Glutamatergic neuron (in vitro differentiated cells): ENCODE results near the gene SHFL. TPM values are rescaled to one million over a fixed set of nuclear protein-coding genes. Genes with fewer than 3 reads are reported as not detected.

Experiments used
- DNase-seq: peaks from one replicate; pipeline ENCODE4 v3.0.0; 2022
- H3K27ac Mint-ChIP-seq: one replicate; pipeline ENCODE4 v1.8.0; 2020; ENCODE audit warnings: mild to moderate bottlenecking, mixed read lengths, inconsistent platforms; ENCODE audit not compliant: unreplicated experiment
- H3K27me3 Mint-ChIP-seq: one replicate; pipeline ENCODE4 v1.8.0; 2020; ENCODE audit warnings: mild to moderate bottlenecking, moderate library complexity, mixed read lengths, inconsistent platforms; ENCODE audit not compliant: unreplicated experiment
- H3K36me3 Mint-ChIP-seq: one replicate; pipeline ENCODE4 v1.8.0; 2020; ENCODE audit warnings: mild to moderate bottlenecking, mixed read lengths, inconsistent platforms; ENCODE audit not compliant: unreplicated experiment
- H3K4me1 Mint-ChIP-seq: one replicate; pipeline ENCODE4 v1.8.0; 2020; ENCODE audit warnings: mild to moderate bottlenecking, low read depth, mixed read lengths, inconsistent platforms; ENCODE audit not compliant: unreplicated experiment
- H3K4me3 Mint-ChIP-seq: one replicate; pipeline ENCODE4 v1.8.0; 2020; ENCODE audit warnings: mild to moderate bottlenecking, mixed read lengths, inconsistent platforms; ENCODE audit not compliant: unreplicated experiment
- H3K9me3 Mint-ChIP-seq: one replicate; pipeline ENCODE4 v1.8.0; 2020; ENCODE audit warnings: mild to moderate bottlenecking, moderate library complexity, mixed read lengths, inconsistent platforms; ENCODE audit not compliant: unreplicated experiment
- total RNA-seq: library from RNA; stranded (reverse); fragmentation: NEBNext Ultra II Directional; extraction: Animal tissue kit (Norgen Biotek cat#: 25700); gene quantifications from one replicate; pipeline ENCODE4 v1.2.1, GENCODE V29; 2021; ENCODE audit not compliant: unreplicated experiment
- TF ChIP-seq, protein P1 (sequence below): fragments of 200-600 bp; sonication (generic); IDR thresholded peaks from one replicate; pipeline ENCODE4 v1.5.0; 2021; ENCODE audit not compliant: partially characterized antibody, unreplicated experiment

The SHFL gene
- total RNA-seq, 1 donor from 2014 or later, result 0.20 TPM

DNA sequence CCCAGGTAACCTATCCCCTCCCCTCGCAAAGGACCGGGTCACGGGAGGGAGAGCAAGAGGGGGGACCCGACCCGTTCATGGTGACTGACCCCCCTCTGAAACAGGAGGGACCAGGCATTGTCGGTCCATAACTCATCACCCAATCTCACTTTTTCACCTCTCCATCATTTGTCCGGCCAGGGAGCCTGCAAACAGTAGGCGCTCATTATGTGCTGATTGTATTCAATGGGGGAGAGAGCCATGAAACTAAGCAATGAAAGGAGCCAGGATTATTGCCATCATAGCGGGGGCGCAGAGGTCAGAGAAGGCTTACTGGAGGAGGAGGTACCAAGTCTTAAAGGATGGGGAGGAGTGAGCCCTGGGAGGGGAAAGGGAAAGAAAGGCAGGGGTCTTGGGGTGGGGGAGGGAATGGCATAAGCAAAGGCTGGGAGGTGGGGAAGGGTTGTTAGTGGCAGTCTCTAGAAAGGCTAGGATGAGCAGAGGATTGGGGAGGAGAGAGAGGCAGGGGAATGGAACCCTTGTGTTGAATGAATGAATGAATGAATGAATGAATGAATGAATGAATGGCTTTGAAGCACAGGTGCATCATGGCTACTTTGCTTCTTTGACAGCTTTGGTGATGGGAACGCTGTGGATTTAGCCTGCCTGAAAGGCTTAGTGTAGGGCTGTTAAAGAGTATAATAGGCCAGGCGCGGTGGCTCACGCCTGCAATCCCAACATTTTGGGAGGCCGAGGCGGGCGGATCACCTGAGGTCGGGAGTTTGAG lies 1.4 kb downstream of the SHFL start:
- H3K27me3 Mint-ChIP-seq, result peaks cover 6% of the 10 kb centered on the region
- TF ChIP-seq, protein P1, sequence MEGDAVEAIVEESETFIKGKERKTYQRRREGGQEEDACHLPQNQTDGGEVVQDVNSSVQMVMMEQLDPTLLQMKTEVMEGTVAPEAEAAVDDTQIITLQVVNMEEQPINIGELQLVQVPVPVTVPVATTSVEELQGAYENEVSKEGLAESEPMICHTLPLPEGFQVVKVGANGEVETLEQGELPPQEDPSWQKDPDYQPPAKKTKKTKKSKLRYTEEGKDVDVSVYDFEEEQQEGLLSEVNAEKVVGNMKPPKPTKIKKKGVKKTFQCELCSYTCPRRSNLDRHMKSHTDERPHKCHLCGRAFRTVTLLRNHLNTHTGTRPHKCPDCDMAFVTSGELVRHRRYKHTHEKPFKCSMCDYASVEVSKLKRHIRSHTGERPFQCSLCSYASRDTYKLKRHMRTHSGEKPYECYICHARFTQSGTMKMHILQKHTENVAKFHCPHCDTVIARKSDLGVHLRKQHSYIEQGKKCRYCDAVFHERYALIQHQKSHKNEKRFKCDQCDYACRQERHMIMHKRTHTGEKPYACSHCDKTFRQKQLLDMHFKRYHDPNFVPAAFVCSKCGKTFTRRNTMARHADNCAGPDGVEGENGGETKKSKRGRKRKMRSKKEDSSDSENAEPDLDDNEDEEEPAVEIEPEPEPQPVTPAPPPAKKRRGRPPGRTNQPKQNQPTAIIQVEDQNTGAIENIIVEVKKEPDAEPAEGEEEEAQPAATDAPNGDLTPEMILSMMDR, result no peak
- DNase-seq, result no peak
- no peak overlapping the region for H3K27ac Mint-ChIP-seq
- peaks cover 5% of the 10 kb centered on the region for H3K9me3 Mint-ChIP-seq
- H3K4me1 Mint-ChIP-seq, result no peaks in the 10 kb centered on the region
- H3K36me3 Mint-ChIP-seq, result no peaks in the 10 kb centered on the region
- H3K4me3 Mint-ChIP-seq, result no peak overlapping the region

DNA sequence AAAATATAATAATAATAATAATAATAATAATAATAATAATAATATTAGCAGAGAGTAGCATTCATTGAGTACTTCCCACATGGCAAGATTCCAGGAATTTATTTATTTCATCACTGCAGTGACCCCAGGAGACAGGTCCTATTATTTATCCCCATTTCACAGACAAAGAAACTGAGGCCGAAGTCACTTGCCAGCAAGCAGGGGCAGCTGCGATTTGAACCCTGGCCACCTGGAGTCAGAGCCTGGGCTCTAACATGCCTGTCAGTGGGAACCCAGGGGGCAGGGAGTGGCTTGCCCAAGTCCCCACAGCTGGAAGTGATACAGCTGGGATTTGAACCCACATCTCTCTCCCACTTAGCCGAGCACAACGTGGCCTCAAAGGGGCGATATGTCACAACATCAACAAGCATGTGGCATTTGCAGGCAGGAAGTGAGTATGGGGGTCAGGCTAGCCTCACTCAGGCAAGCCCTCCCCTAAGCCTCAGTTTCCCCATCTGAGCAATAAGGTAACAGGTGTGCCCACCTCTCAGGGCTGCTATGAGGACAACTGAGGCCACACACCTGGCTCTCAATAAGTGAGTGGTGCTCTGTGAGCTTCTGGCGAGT lies 2.9 kb downstream of the SHFL start:
- peaks cover 8% of the 10 kb centered on the region for H3K9me3 Mint-ChIP-seq
- no peaks in the 10 kb centered on the region for H3K4me1 Mint-ChIP-seq
- DNase-seq, result no peak
- TF ChIP-seq, protein P1, result no peak
- peaks cover 9% of the 10 kb centered on the region for H3K27me3 Mint-ChIP-seq
- H3K4me3 Mint-ChIP-seq, result no peak overlapping the region
- H3K27ac Mint-ChIP-seq, result no peak overlapping the region
- no peaks in the 10 kb centered on the region for H3K36me3 Mint-ChIP-seq

DNA sequence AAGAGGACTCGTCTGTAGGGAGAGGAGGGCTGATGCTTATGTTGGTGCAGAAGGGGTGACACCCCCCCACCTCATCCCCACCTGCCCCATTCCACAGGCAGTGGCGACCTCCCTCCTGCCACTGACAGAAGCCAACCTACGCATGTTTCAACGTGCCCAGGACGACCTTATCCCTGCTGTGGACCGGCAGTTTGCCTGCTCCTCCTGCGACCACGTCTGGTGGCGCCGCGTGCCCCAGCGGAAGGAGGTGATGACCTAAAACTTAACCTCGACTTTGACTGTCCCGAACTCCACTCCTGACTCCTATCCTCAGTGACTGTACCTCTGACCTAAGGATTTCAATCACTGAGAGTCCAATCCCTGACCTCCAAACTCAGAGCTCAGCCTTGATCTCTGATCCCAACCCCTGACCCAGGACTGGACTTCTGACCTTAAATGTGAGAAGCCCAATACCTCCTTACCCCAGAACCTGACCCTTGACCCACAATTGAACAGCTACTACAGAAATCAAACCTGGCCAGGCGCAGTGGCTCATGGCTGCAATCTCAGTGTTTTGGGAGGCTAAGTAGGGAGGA lies 3.8 kb downstream of the SHFL start:
- Mint-ChIP-seq H3K4me3 (no peak overlapping the region), H3K4me1 (no peaks in the 10 kb centered on the region), H3K27me3 (peaks cover 9% of the 10 kb centered on the region), H3K9me3 (peaks cover 8% of the 10 kb centered on the region), H3K36me3 (no peaks in the 10 kb centered on the region), H3K27ac (no peak overlapping the region)
- TF ChIP-seq, protein P1, result no peak
- no peak for DNase-seq

DNA sequence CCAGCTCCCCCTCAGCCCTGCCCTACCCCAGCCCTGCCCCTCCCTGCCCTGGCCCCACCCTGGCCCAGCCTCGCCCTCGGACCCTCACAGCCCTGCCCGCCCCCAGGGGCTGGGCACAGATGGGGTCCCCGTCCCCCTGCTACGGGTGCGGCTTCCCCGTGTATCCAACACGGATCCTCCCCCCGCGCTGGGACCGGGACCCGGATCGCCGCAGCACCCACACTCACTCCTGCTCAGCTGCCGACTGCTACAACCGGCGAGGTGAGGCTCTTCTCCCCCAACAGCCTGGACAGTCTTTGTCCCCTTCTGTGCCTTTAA lies 5.2 kb downstream of the SHFL start:
- Mint-ChIP-seq H3K27me3 (peaks cover 7% of the 10 kb centered on the region), H3K4me3 (no peak overlapping the region), H3K27ac (no peak overlapping the region), H3K36me3 (no peaks in the 10 kb centered on the region), H3K9me3 (peaks cover 12% of the 10 kb centered on the region), H3K4me1 (no peaks in the 10 kb centered on the region)
- no peak for DNase-seq
- TF ChIP-seq, protein P1, result no peak
